ENCODE data around the gene CLSTN3.

- no peak for TF ChIP-seq CTCF (conservative IDR thresholded peaks at IDR 0.05)
- TF ChIP-seq EZH2 (IDR thresholded peaks at IDR 0.05; ENCODE audit: low read depth): no peak
These were observed 18.1 kb upstream of the CLSTN3 start for GRCh38 chr12:7112041-7112440.
